Neural cell (in vitro differentiated cells): ENCODE results near the gene BLMH. TPM values are rescaled to one million over a fixed set of nuclear protein-coding genes. Genes with fewer than 3 reads are reported as not detected.
"Not testable (repeated sequence)": the region's sequence is repeated elsewhere in the genome, so short reads cannot be mapped to it uniquely, and the experiment has no call there.

Experiments used
- H2AFZ ChIP-seq: fragments of 200-600, 300-800 bp; sonication (generic), shearing (Covaris generic); 2 replicates; pipeline ENCODE4 v1.6.0; 2014; ENCODE audit warnings: low read depth, mild to moderate bottlenecking, antibody characterized with exemption, low read length, moderate library complexity
- H3F3A ChIP-seq: fragments of 200-600 bp; shearing (Covaris generic); 2 replicates; pipeline ENCODE4 v1.6.1; 2016; ENCODE audit warnings: mild to moderate bottlenecking, moderate library complexity, mixed read lengths, antibody characterized with exemption, low read length; ENCODE audit not compliant: insufficient read depth, poor library complexity, severe bottlenecking
- H3K27ac ChIP-seq: fragments of 200-600, 300-800 bp; sonication (generic), shearing (Covaris generic); 2 replicates; pipeline ENCODE4 v1.5.1; 2014; ENCODE audit warnings: mild to moderate bottlenecking, low read length, moderate library complexity
- H3K27me3 ChIP-seq: fragments of 300-800, 200-600 bp; sonication (generic), shearing (Covaris generic); 2 replicates; pipeline ENCODE4 v1.6.0; 2014; ENCODE audit warnings: mild to moderate bottlenecking, low read depth, low read length, moderate library complexity; ENCODE audit not compliant: insufficient read depth
- H3K36me3 ChIP-seq: fragments of 300-800, 200-600 bp; sonication (generic), shearing (Covaris generic); 2 replicates; pipeline ENCODE4 v1.5.1; 2014; ENCODE audit warnings: mild to moderate bottlenecking, antibody characterized with exemption, low read length, moderate library complexity; ENCODE audit not compliant: insufficient read depth
- H3K4me2 ChIP-seq: fragments of 300-800, 200-600 bp; sonication (generic), shearing (Covaris generic); 2 replicates; pipeline ENCODE4 v1.6.0; 2014; ENCODE audit warnings: mild to moderate bottlenecking, low read length
- H3K4me3 ChIP-seq: fragments of 300-800, 200-600 bp; sonication (generic), shearing (Covaris generic); 2 replicates; pipeline ENCODE4 v1.5.1; 2014; ENCODE audit warnings: mild to moderate bottlenecking, low read length, moderate library complexity
- H3K79me2 ChIP-seq: fragments of 200-600 bp; shearing (Covaris generic); replicated peaks from 2 replicates; pipeline ENCODE4 v1.6.0; 2014; ENCODE audit warnings: mild to moderate bottlenecking, low read length, moderate library complexity; ENCODE audit not compliant: insufficient read depth
- H3K9ac ChIP-seq: fragments of 300-800, 200-600 bp; sonication (generic), shearing (Covaris generic); 2 replicates; pipeline ENCODE4 v1.6.1; 2016; ENCODE audit warnings: mild to moderate bottlenecking, low read length, mixed read lengths
- H3K9me2 ChIP-seq: fragments of 200-600 bp; shearing (Covaris generic); 2 replicates; pipeline ENCODE4 v1.6.1; 2016; ENCODE audit warnings: mild to moderate bottlenecking, low read length, mixed read lengths; ENCODE audit not compliant: insufficient read depth
- H3K9me3 ChIP-seq: fragments of 200-600, 300-800 bp; sonication (generic), shearing (Covaris generic); 2 replicates; pipeline ENCODE4 v1.6.1; 2016; ENCODE audit warnings: mild to moderate bottlenecking, mixed run types, low read length, moderate library complexity, mixed read lengths
- H4K20me1 ChIP-seq: fragments of 200-600 bp; shearing (Covaris generic); 2 replicates; pipeline ENCODE4 v1.6.1; 2016; ENCODE audit warnings: mild to moderate bottlenecking, mixed run types; ENCODE audit not compliant: insufficient read depth
- CTCF ChIP-seq: fragments of 450-650 bp; IDR thresholded peaks from 2 replicates; pipeline ENCODE4 v1.5.1; 2014; ENCODE audit warnings: antibody characterized with exemption, mild to moderate bottlenecking, moderate library complexity; ENCODE audit not compliant: poor library complexity, severe bottlenecking
- EP300 ChIP-seq: fragments of 450-650 bp; conservative IDR thresholded peaks from 2 replicates; pipeline ENCODE4 v1.6.1; 2014; ENCODE audit warnings: antibody characterized with exemption, mild to moderate bottlenecking, moderate library complexity; ENCODE audit not compliant: poor library complexity, severe bottlenecking
- EZH2 ChIP-seq: fragments of 200-600, 300-800 bp; shearing (Covaris generic), sonication (generic); IDR thresholded peaks from 2 replicates; pipeline ENCODE4 v1.6.1; 2014; ENCODE audit warnings: antibody characterized with exemption, low read length, borderline replicate concordance, mild to moderate bottlenecking; ENCODE audit not compliant: insufficient read depth, poor library complexity, severe bottlenecking
- MXI1 ChIP-seq: fragments of 450-650 bp; conservative IDR thresholded peaks from 2 replicates; pipeline ENCODE4 v1.6.1; 2014; ENCODE audit warnings: antibody characterized with exemption, mild to moderate bottlenecking; ENCODE audit not compliant: poor library complexity, severe bottlenecking
- POLR2AphosphoS5 ChIP-seq: IDR thresholded peaks from 2 replicates; pipeline ENCODE4 v1.6.1; 2012
- RAD21 ChIP-seq: fragments of 450-650 bp; conservative IDR thresholded peaks from 2 replicates; pipeline ENCODE4 v1.6.1; 2014; ENCODE audit warnings: antibody characterized with exemption, mild to moderate bottlenecking, moderate library complexity
- REST ChIP-seq: IDR thresholded peaks from 2 replicates; pipeline ENCODE4 v1.6.1; 2012; ENCODE audit warnings: borderline replicate concordance
- SMC3 ChIP-seq: fragments of 450-650 bp; conservative IDR thresholded peaks from 2 replicates; pipeline ENCODE4 v1.6.1; 2014; ENCODE audit warnings: antibody characterized with exemption, mild to moderate bottlenecking, moderate library complexity; ENCODE audit not compliant: poor library complexity
- TAF1 ChIP-seq: IDR thresholded peaks from 2 replicates; pipeline ENCODE4 v1.6.1; 2012; ENCODE audit warnings: low read depth
- polyA plus RNA-seq: library from polyadenylated mRNA; depleted of rRNA; stranded (reverse); fragments of >200 nt; gene quantifications from 2 replicates; pipeline ENCODE4 v1.2.3, GENCODE V29; 2014

Gene BLMH
- polyA plus RNA-seq, 1 donor from 2014 or later, result 44.3 TPM

GRCh38 chr17:30207655-30208054 is 84.1 kb downstream of the BLMH start:
- Histone ChIP-seq H3F3A (no peaks in the 10 kb centered on the region), H3K79me2 (no peaks in the 10 kb centered on the region), H2AFZ (no peak overlapping the region), H3K36me3 (no peaks in the 10 kb centered on the region), H3K9me3 (no peaks in the 10 kb centered on the region), H3K9me2 (no peaks in the 10 kb centered on the region), H3K9ac (no peak overlapping the region), H3K27me3 (no peaks in the 10 kb centered on the region), H3K4me3 (no peak overlapping the region), H4K20me1 (no peaks in the 10 kb centered on the region), H3K27ac (no peak overlapping the region), H3K4me2 (no peak overlapping the region)
- TF ChIP-seq MXI1, result no peak
- TF ChIP-seq EP300, result no peak
- no peak for TF ChIP-seq SMC3
- TF ChIP-seq EZH2, result no peak
- TF ChIP-seq POLR2AphosphoS5, result no peak
- no peak for TF ChIP-seq TAF1
- TF ChIP-seq CTCF, result no peak
- TF ChIP-seq REST, result no peak
- no peak for TF ChIP-seq RAD21

GRCh38 chr17:30203471-30203981 is 88.2 kb downstream of the BLMH start:
- Histone ChIP-seq H3K27ac (no peak overlapping the region), H3K9me3 (no peaks in the 10 kb centered on the region), H3K9ac (no peak overlapping the region), H3K79me2 (no peaks in the 10 kb centered on the region), H3K27me3 (no peaks in the 10 kb centered on the region), H3K4me2 (no peak overlapping the region), H4K20me1 (no peaks in the 10 kb centered on the region), H3K36me3 (no peaks in the 10 kb centered on the region), H3F3A (no peaks in the 10 kb centered on the region), H2AFZ (no peak overlapping the region), H3K9me2 (no peaks in the 10 kb centered on the region), H3K4me3 (no peak overlapping the region)
- TF ChIP-seq EZH2 (no peak), MXI1 (no peak), CTCF (no peak), RAD21 (no peak), REST (no peak), TAF1 (no peak), EP300 (no peak), POLR2AphosphoS5 (no peak)

- not testable (repeated sequence) for H3F3A ChIP-seq, H3K36me3 ChIP-seq, H3K4me3 ChIP-seq, H4K20me1 ChIP-seq, H3K27ac ChIP-seq, H3K9ac ChIP-seq, H3K79me2 ChIP-seq, H2AFZ ChIP-seq, H3K9me2 ChIP-seq, H3K4me2 ChIP-seq, H3K27me3 ChIP-seq, H3K9me3 ChIP-seq
Measured at GRCh38 chr17:30200656-30201055, 91.1 kb downstream of the BLMH start.
